ENCODE measurements around the gene RGS3.

- TF ChIP-seq POLR2A (IDR thresholded peaks at IDR 0.05; ENCODE audit: borderline replicate concordance, extremely low read depth, insufficient read depth, insufficient read length) (no peak), EGR1 (IDR thresholded peaks at IDR 0.05; ENCODE audit: low read depth) (no peak), CEBPB (IDR thresholded peaks at IDR 0.05; ENCODE audit: low read depth) (no peak)
Observed at GRCh38 chr9:113501852-113502251, 38.3 kb downstream of the RGS3 start.
